ENCODE data around the gene YIPF1. TPM values are rescaled to one million over a fixed set of nuclear protein-coding genes. Genes with fewer than 3 reads are reported as not detected.
A peak's percentile ranks its signal among the peaks of the same experiment; 100 is the strongest.

YIPF1 gene
- polyA plus RNA-seq, 1 of the 3 experiments (the other 2 are of a cell fraction) = 23.1 TPM

GRCh38 chr1:53838654-53838974, 51.0 kb downstream of the YIPF1 start:
- Histone ChIP-seq H3K9me3 (no peaks in the 10 kb centered on the region), H4K20me1 (ENCODE audit: insufficient read depth) (no peaks in the 10 kb centered on the region), H3F3A (replicated peaks; ENCODE audit: insufficient read depth) (peaks cover 17% of the 10 kb centered on the region), H3K9ac (no peak overlapping the region; the same call in 1 of the 2 replicates), H2AFZ (ENCODE audit: low read depth) (peak overlapping the region; percentile 93), H3K36me3 (replicated peaks in 1 of 2; ENCODE audit: control insufficient read depth in 1 of 2, insufficient read depth in 2 of 2, low read length in 1 of 2) (no peaks in the 10 kb centered on the region), H3K4me3 (ENCODE audit: low read depth in 2 of 2, low read length in 1 of 2) (peak overlapping the region; percentile 63 to 95), H3K79me2 (ENCODE audit: insufficient read depth) (peaks cover 44% of the 10 kb centered on the region), H3K4me2 (peak overlapping the region; percentile 87), H3K4me1 (ENCODE audit: control insufficient read depth in 1 of 2, insufficient read depth in 2 of 2, low read depth in 1 of 2, low read length in 1 of 2) (peaks cover 3 to 12% of the 10 kb centered on the region in 2 experiments; a peak in 3 of 4 replicates), H3K9me2 (no peaks in the 10 kb centered on the region), H3K27me3 (ENCODE audit: insufficient read depth) (no peaks in the 10 kb centered on the region), H3K27ac (ENCODE audit: low read depth in 2 of 2, low read length in 1 of 2) (peak overlapping the region; percentile 90 to 99; a peak in 2 of 4 replicates)
- no peak for DNase-seq
- WGBS (ENCODE audit: low lambda C conversion rate) = 0% methylated on average over 2 of the region's 2 CpGs
- CTCF ChIA-PET = interaction anchor here (1.4 to 3.6 kb wide), 2 partner anchors 11 to 15 kb away, joined by 6 to 13 read pairs; no protein-coding TSS in a partner anchor
- POLR2A ChIA-PET = no interaction called here
- TF ChIP-seq, protein P1, sequence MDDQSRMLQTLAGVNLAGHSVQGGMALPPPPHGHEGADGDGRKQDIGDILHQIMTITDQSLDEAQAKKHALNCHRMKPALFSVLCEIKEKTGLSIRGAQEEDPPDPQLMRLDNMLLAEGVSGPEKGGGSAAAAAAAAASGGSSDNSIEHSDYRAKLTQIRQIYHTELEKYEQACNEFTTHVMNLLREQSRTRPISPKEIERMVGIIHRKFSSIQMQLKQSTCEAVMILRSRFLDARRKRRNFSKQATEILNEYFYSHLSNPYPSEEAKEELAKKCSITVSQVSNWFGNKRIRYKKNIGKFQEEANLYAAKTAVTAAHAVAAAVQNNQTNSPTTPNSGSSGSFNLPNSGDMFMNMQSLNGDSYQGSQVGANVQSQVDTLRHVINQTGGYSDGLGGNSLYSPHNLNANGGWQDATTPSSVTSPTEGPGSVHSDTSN (IDR thresholded peaks at IDR 0.05) = peak; percentile 22; the same call in 1 of the 2 replicates
- TF ChIP-seq TCF12 (IDR thresholded peaks at IDR 0.05) (no peak), GATA2 (CRISPR knock-in tag; IDR thresholded peaks at IDR 0.05) (peak; percentile 26; the same call in 1 of the 2 replicates)

DNA sequence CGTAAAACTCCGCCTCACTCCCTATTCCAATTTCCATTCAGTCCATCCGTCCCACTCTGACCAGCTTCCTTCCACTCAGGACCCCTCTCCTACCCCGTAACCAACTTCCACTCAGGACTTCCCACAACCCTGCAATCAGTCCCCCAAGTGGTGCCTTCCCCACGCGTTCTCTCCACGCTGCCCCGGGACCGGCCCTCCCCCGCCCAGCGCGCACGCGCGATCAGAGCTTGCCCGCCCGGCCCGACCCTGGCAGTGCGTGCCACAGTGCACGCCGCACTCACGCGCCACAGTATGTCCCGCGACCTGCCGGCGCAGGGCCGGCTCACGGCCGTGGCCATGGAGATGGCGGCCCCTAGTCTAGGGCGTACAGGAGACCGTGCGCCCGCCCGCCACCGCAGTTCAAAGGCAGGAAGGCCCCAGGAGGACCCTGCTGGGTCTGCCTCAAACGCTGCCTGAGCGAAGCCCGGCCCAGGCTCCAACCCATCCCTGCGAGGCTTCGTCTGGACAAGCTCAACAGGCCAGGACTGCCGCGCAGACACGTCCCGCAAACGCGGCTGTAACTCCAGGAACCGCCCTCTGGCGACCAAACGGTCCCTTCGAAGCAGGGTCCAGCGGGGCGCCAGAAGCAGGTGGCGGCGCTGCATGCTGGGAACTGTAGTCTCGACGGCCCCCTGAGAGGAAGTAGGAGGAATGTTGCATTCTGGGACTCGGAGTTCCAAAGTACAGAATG, 51.5 kb downstream of the YIPF1 start, which contains the start of gene NDC1:
NDC1 (minus strand) TSS at position 373 of the 730 bp plus-strand sequence; CDS start at position 338, 35 bp downstream.
- CTCF ChIA-PET = interaction anchor here (1.4 to 3.6 kb wide), 2 partner anchors 11 to 14 kb away, joined by 6 to 13 read pairs; no protein-coding TSS in a partner anchor

More for the DNA sequence above, 51.5 kb downstream of the YIPF1 start, which contains the start of gene NDC1:
- Histone ChIP-seq H3K9me2 (no peaks in the 10 kb centered on the region), H3K9ac (peak within 1 kb of the TSS; percentile 93), H3K4me1 (ENCODE audit: control insufficient read depth in 1 of 2, insufficient read depth in 2 of 2, low read depth in 1 of 2, low read length in 1 of 2) (peaks cover 3 to 12% of the 10 kb centered on the region in 2 experiments; a peak in 3 of 4 replicates), H3K27me3 (ENCODE audit: insufficient read depth) (no peaks in the 10 kb centered on the region), H4K20me1 (ENCODE audit: insufficient read depth) (no peaks in the 10 kb centered on the region), H3F3A (replicated peaks; ENCODE audit: insufficient read depth) (peaks cover 17% of the 10 kb centered on the region), H3K4me3 (ENCODE audit: low read depth in 2 of 2, low read length in 1 of 2) (peak within 1 kb of the TSS; percentile 63 to 95), H3K36me3 (replicated peaks in 1 of 2; ENCODE audit: control insufficient read depth in 1 of 2, insufficient read depth in 2 of 2, low read length in 1 of 2) (no peaks in the 10 kb centered on the region), H3K9me3 (no peaks in the 10 kb centered on the region), H3K4me2 (peak within 1 kb of the TSS; percentile 87), H2AFZ (ENCODE audit: low read depth) (peak within 1 kb of the TSS; percentile 93), H3K79me2 (ENCODE audit: insufficient read depth) (peaks cover 49% of the 10 kb centered on the region), H3K27ac (ENCODE audit: low read depth in 2 of 2, low read length in 1 of 2) (peak within 1 kb of the TSS; percentile 90 to 99)
- POLR2A ChIA-PET = no interaction called here
- peak; percentile 92 for DNase-seq
- under 1% methylated on average over 26 of the region's 59 CpGs for WGBS (ENCODE audit: low lambda C conversion rate)
- TF ChIP-seq MXI1 (IDR thresholded peaks at IDR 0.05; ENCODE audit: low read depth, low read length) = peak; percentile 92
- peak; percentile 52; the same call in 1 of the 2 replicates for TF ChIP-seq NRF1 (IDR thresholded peaks at IDR 0.05; ENCODE audit: low read depth, low read length)
- peak; percentile 99 for TF ChIP-seq ELF1 (IDR thresholded peaks at IDR 0.05)
- TF ChIP-seq RCOR1 (IDR thresholded peaks at IDR 0.05; ENCODE audit: low read length) = peak; percentile 45; the same call in 1 of the 2 replicates
- TF ChIP-seq, protein P2, sequence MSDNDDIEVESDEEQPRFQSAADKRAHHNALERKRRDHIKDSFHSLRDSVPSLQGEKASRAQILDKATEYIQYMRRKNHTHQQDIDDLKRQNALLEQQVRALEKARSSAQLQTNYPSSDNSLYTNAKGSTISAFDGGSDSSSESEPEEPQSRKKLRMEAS (IDR thresholded peaks at IDR 0.05; ENCODE audit: low read depth) = peak; percentile 60
- TF ChIP-seq FOXJ3 (CRISPR knock-in tag; IDR thresholded peaks at IDR 0.05) = 0 out of 2 replicates have a peak, but pooled peaks have one; percentile 42
- no peak for TF ChIP-seq FOSL2 (IDR thresholded peaks at IDR 0.05; ENCODE audit: borderline replicate concordance, low read depth)
- peak; percentile 74 for TF ChIP-seq YY1 (IDR thresholded peaks at IDR 0.05; ENCODE audit: low read depth)
- no peak; the same call in 1 of the 2 replicates for TF ChIP-seq ZBTB33 (IDR thresholded peaks at IDR 0.05; ENCODE audit: borderline replicate concordance, low read depth)
- TF ChIP-seq, protein P3, sequence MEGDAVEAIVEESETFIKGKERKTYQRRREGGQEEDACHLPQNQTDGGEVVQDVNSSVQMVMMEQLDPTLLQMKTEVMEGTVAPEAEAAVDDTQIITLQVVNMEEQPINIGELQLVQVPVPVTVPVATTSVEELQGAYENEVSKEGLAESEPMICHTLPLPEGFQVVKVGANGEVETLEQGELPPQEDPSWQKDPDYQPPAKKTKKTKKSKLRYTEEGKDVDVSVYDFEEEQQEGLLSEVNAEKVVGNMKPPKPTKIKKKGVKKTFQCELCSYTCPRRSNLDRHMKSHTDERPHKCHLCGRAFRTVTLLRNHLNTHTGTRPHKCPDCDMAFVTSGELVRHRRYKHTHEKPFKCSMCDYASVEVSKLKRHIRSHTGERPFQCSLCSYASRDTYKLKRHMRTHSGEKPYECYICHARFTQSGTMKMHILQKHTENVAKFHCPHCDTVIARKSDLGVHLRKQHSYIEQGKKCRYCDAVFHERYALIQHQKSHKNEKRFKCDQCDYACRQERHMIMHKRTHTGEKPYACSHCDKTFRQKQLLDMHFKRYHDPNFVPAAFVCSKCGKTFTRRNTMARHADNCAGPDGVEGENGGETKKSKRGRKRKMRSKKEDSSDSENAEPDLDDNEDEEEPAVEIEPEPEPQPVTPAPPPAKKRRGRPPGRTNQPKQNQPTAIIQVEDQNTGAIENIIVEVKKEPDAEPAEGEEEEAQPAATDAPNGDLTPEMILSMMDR (IDR thresholded peaks at IDR 0.05) = peak; percentile 25; the same call in 1 of the 2 replicates
- TF ChIP-seq TAF1 (IDR thresholded peaks at IDR 0.05; ENCODE audit: borderline replicate concordance, low read depth, low read length) = peak; percentile 66; the same call in 1 of the 2 replicates
- no peak for TF ChIP-seq TCF12 (IDR thresholded peaks at IDR 0.05)
- peak; percentile 88 for TF ChIP-seq GABPA (IDR thresholded peaks at IDR 0.05; ENCODE audit: low read depth)
- peak; percentile 37; the same call in 1 of the 2 replicates for TF ChIP-seq POLR2AphosphoS5 (IDR thresholded peaks at IDR 0.05; ENCODE audit: low read depth, low read length)
- peak; percentile 81; the same call in 1 of the 2 replicates for TF ChIP-seq SIN3A (IDR thresholded peaks at IDR 0.05; ENCODE audit: borderline replicate concordance, low read depth, low read length)
- peak; percentile 90 for TF ChIP-seq CHD2 (IDR thresholded peaks at IDR 0.05; ENCODE audit: low read length, partially characterized antibody)
- no peak for TF ChIP-seq SMC3 (IDR thresholded peaks at IDR 0.05; ENCODE audit: low read depth, low read length)
